Pancreas (tissue), 10 donors: ENCODE results near the gene SNED1. TPM values are rescaled to one million over a fixed set of nuclear protein-coding genes. Genes with fewer than 3 reads are reported as not detected.

Experiments
- ATAC-seq, 4 donors: fragments of 200-7000 bp; cut with Tn5 transposase; one replicate each; pipeline versions ENCODE4 v1.8.0 to v1.9.1; 2020; ENCODE audit warnings: mild to moderate bottlenecking in 4 of 4, moderate library complexity in 4 of 4
- DNase-seq, 6 donors: peaks; one replicate each; pipeline ENCODE4 v3.0.0-alpha.2; 2020
- FAIRE-seq: peaks from 2 replicates; lab custom pipeline; 2012; peaks lifted over from hg19 to GRCh38; lab: Jason Lieb, UNC
- H3K27ac ChIP-seq, 4 donors: fragments of 200-600 bp; sonication (generic); 1 replicate in 3 of 4; 2 replicates in 1 of 4; pipeline versions ENCODE4 v1.5.0 to v1.8.0; 2020
- H3K27me3 ChIP-seq, 4 donors: fragments of 200-600 bp; one replicate each; pipeline ENCODE4 v1.8.0; 2021
- H3K36me3 ChIP-seq, 3 donors: fragments of 200-600 bp; sonication (generic) in 1 of 3; one replicate each; pipeline versions ENCODE4 v1.5.0 to v1.8.0; 2020 to 2021
- H3K4me1 ChIP-seq, 3 donors: fragments of 200-600 bp; one replicate each; pipeline ENCODE4 v1.8.0; 2021
- H3K4me3 ChIP-seq, 4 donors: fragments of 200-600 bp; sonication (generic) in 2 of 4; one replicate each; pipeline versions ENCODE4 v1.5.0 to v1.8.0; 2020 to 2021
- H3K9me3 ChIP-seq, 4 donors: fragments of 200-600 bp; one replicate each; pipeline ENCODE4 v1.8.0; 2021
- WGBS, 2 donors: extraction: QIAGEN DNeasy Blood & Tissue Kit; methylation state at CpG; one replicate each; pipeline ENCODE4 v1.1.7; 2013; 5-methylcytosine and 5-hydroxymethylcytosine counted together
- intact Hi-C, 3 donors: fragments of 100-400 bp; cut with DNase I; formaldehyde crosslinking; loops; one replicate each; pipeline versions ENCODE4 v1.11.1 to v1.14.2; 2022
- polyA plus RNA-seq, 2 donors: library from polyadenylated mRNA; stranded (reverse); fragments of 200-250 nt; gene quantifications; one replicate each; pipeline ENCODE4 v1.2.3, GENCODE V29; 2013
- total RNA-seq, 6 donors: library from RNA; stranded (reverse); fragmentation: NEBNext Ultra II Directional in 4 of 6; extraction: Animal tissue kit (Norgen Biotek cat#: 25700) in 4 of 6; gene quantifications; one replicate each; pipeline versions ENCODE4 v1.2.1 to v1.2.4, GENCODE V29; 2021 to 2023
- TF ChIP-seq, protein P1 (sequence below), 4 donors: fragments of 200-600 bp; sonication (generic) in 3 of 4; IDR thresholded peaks; one replicate each; pipeline versions ENCODE4 v1.5.0 to v1.8.0; 2021; ENCODE audit warnings: antibody characterized with exemption in 4 of 4
- donor health status: healthy with polysubstance abuse.
- donor health status: DM: no; HTN: no; CAD: no; lungs with moderate emphysema.
- donor health status: DM: no; HTN: no; CAD: no.
- donor health status: control.
- donor health status: control.
- donor health status: Bipolar disorder and iron deficiency.
- donor health status: DM: yes; HTN: yes; CAD: no.
- donor health status: DM: no; HTN: no; CAD: no.
- donor health status: DM: no; HTN: no; CAD: no.
- donor health status: DM: yes; HTN: yes; CAD: no.

The SNED1 gene
- total and polyA plus RNA-seq, 8 donors, result 6.6 to 19.2 (median 10.0) TPM

DNA sequence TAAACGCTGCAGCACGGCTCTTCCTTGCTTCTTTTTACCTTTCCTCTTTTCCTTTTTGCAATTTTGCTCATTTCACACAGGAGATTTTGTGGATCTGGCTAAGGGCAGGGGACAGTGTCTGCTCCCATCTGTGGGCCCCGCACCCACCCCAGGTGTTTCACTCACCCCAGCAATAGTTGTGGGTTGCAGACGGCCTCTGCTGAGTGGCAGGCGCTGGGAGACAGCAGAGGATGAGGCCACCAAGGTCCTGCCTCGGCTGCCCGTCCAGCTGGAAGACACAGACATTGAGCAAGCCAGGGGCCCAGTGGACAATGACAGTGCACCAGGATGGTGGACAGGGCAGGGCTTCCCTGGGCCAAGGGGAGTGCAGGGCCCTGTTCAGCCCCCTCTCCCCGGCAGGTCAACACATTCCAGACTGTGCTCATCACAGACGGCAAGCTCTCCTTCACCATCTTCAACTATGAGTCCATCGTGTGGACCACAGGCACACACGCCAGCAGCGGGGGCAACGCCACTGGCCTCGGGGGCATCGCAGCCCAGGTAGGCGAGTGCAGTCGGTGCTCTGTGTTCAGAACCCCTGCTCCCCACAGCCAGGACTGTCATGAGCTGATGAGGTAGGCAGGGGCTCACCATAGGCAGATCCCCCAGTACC, 35.0 kb downstream of the SNED1 start:
- ATAC-seq, result no peak
- Histone ChIP-seq H3K27me3 (no peaks in the 10 kb centered on the region), H3K36me3 (no peaks in the 10 kb centered on the region), H3K4me1 (peaks cover 0 to 3% (median 0%) of the 10 kb centered on the region in 3 donors), H3K27ac (no peak overlapping the region), H3K4me3 (no peak overlapping the region), H3K9me3 (no peaks in the 10 kb centered on the region)
- no peak for FAIRE-seq
- TF ChIP-seq, protein P1, sequence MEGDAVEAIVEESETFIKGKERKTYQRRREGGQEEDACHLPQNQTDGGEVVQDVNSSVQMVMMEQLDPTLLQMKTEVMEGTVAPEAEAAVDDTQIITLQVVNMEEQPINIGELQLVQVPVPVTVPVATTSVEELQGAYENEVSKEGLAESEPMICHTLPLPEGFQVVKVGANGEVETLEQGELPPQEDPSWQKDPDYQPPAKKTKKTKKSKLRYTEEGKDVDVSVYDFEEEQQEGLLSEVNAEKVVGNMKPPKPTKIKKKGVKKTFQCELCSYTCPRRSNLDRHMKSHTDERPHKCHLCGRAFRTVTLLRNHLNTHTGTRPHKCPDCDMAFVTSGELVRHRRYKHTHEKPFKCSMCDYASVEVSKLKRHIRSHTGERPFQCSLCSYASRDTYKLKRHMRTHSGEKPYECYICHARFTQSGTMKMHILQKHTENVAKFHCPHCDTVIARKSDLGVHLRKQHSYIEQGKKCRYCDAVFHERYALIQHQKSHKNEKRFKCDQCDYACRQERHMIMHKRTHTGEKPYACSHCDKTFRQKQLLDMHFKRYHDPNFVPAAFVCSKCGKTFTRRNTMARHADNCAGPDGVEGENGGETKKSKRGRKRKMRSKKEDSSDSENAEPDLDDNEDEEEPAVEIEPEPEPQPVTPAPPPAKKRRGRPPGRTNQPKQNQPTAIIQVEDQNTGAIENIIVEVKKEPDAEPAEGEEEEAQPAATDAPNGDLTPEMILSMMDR (IDR thresholded peaks at IDR 0.05), result no peak
- intact Hi-C loops, result no loop called here
- DNase-seq, result no peak
- WGBS, 2 donors, result 86% methylated on average over 17 of the region's 17 CpGs

DNA sequence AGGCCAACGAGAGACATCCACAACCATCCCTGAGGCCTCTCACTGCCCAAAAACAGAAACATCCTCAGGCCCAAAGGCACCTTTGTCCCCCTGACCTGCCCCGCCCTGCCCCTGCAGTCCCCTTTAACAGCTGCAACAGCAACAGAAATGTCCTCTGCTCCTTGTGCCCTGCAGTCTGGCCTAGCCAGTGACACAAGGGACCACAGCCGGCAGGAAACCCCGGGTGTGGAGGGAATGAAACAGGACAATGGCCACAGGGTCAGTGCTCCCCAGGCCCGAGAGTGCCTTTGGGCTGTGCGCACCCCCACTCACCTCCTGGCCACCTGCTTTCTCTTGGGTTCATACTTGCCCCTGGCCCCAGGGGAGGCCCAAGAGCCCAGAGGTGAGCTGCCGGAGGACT, 35.6 kb downstream of the SNED1 start:
- 86 to 90% methylated on average over 7 of the region's 7 CpGs for WGBS, 2 donors
- TF ChIP-seq, protein P1 (IDR thresholded peaks at IDR 0.05), result no peak
- Histone ChIP-seq H3K9me3 (no peaks in the 10 kb centered on the region), H3K27ac (no peak overlapping the region), H3K4me3 (no peak overlapping the region), H3K4me1 (peaks cover 0 to 3% (median 0%) of the 10 kb centered on the region in 3 donors), H3K27me3 (no peaks in the 10 kb centered on the region), H3K36me3 (no peaks in the 10 kb centered on the region)
- FAIRE-seq (no peak), ATAC-seq (no peak), DNase-seq (no peak)
- intact Hi-C loops, result no loop called here

DNA sequence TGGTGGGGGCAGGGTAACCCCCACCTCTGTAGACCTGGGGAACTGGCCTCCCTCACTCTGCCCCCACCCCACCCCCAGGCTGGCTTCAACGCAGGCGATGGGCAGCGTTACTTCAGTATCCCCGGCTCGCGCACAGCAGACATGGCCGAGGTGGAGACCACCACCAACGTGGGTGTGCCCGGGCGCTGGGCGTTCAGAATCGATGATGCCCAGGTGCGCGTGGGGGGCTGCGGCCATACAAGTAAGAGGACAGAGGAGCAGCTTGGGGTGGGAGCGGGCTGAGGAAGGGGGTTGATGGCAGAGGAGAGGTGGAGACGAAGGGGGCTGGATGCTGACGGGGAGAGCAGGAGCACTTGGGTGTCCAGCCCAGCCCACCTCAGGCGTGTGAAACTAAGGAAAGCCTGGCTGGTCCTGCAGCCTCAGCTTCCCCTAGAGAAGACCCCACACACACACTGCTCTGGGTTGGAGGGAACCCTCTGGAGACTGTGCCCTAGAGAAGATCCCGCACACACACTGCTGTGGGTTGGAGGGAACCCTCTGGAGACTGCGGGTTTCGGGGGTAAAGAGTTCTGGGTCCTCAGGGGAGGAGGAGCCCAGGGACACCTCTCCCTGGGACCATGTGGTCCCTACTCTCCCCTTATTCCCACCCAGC, 36.2 kb downstream of the SNED1 start:
- ATAC-seq, result no peak
- H3K4me3 ChIP-seq, result no peak overlapping the region
- no peaks in the 10 kb centered on the region for H3K27me3 ChIP-seq
- FAIRE-seq, result no peak
- no peak overlapping the region for H3K27ac ChIP-seq
- TF ChIP-seq, protein P1 (IDR thresholded peaks at IDR 0.05), result no peak
- intact Hi-C loops, result no loop called here
- DNase-seq, result no peak
- WGBS, 2 donors, result 93 to 97% methylated on average over 22 of the region's 22 CpGs
- H3K36me3 ChIP-seq, result no peaks in the 10 kb centered on the region
- peaks cover 0 to 3% (median 0%) of the 10 kb centered on the region in 3 donors for H3K4me1 ChIP-seq
- H3K9me3 ChIP-seq, result no peaks in the 10 kb centered on the region

DNA sequence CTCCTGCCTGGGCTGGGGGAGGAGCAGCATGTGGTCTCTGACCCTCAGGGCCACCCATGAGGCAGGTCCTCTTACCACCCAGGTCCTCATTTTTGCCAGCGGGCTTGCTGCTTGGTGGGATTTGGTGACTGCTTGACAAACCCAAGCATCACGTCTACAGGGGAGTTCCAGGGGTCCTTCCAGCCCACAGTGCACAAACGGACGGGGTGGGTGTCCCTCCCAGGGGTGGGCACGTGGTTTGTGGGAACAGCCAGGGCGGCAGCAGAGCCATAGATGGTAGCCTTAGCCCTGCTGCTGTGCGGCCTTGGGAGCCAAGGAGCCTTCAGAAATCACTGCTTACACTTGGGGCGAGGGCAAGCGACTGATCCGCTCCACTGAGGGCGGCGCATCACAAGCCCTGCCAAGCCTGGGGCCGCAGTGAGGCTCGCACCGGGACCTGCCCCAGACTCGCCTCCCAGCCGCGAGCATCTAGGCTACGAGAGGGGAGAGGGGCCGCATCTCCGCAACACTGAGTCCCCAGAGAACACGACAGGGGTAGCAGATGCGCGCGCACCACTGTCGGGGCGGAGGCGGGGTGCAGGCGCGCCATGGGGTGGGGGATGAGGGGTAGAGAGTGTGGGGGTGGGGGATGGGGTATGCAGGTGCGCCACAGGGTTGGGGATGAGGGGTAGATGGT, 36.9 kb downstream of the SNED1 start:
- WGBS, 2 donors, result 70 to 72% methylated on average over 31 of the region's 31 CpGs
- Histone ChIP-seq H3K4me1 (peaks cover 0 to 3% (median 0%) of the 10 kb centered on the region in 3 donors), H3K36me3 (no peaks in the 10 kb centered on the region), H3K4me3 (no peak overlapping the region), H3K27ac (no peak overlapping the region), H3K9me3 (no peaks in the 10 kb centered on the region), H3K27me3 (no peaks in the 10 kb centered on the region)
- DNase-seq, result no peak
- TF ChIP-seq, protein P1 (IDR thresholded peaks at IDR 0.05), result no peak
- intact Hi-C loops, result no loop called here
- ATAC-seq, result no peak
- no peak for FAIRE-seq
